K562 (cell line): ENCODE data around the gene FJX1. TPM values are rescaled to one million over a fixed set of nuclear protein-coding genes. Genes with fewer than 3 reads are reported as not detected.

Experiments used
- C11orf30 ChIP-seq: fragments of 450-650 bp; IDR thresholded peaks from 2 replicates; pipeline ENCODE4 v1.6.1; 2016; ENCODE audit warnings: low read depth, mild to moderate bottlenecking
- ETS2 ChIP-seq: IDR thresholded peaks from 2 replicates; pipeline ENCODE4 v1.6.1; 2016; ENCODE audit warnings: borderline replicate concordance, missing genetic modification characterization, mild to moderate bottlenecking, moderate library complexity, missing compliant biosample characterization; ENCODE audit not compliant: poor library complexity, severe bottlenecking
- IRF1 ChIP-seq: sonication (generic); formaldehyde crosslinking; IDR thresholded peaks from 2 replicates; pipeline ENCODE4 v1.8.0; 2022; ENCODE audit warnings: missing genetic modification reagents, mild to moderate bottlenecking, borderline replicate concordance
- KDM4B ChIP-seq, 2 experiments: fragments of 450-650 bp in 1 of 2; sonication (generic) in 1 of 2; IDR thresholded peaks; 2 replicates each; pipeline ENCODE4 v1.6.1; 2016 to 2017; ENCODE audit warnings: borderline replicate concordance in 2 of 2, antibody characterized with exemption in 1 of 2, low read depth in 1 of 2, mild to moderate bottlenecking in 1 of 2
- RHOXF2B ChIP-seq: fragments of 250-450 bp; sonication (Bioruptor Pico); conservative IDR thresholded peaks from 2 replicates; pipeline ENCODE4 v1.5.1; 2021
- SMARCB1 ChIP-seq: IDR thresholded peaks from 2 replicates; pipeline ENCODE4 v1.6.1; 2011; ENCODE audit warnings: improper control_type of control experiment, low read depth; ENCODE audit not compliant: insufficient read length
- SP2 ChIP-seq: IDR thresholded peaks from 2 replicates; pipeline ENCODE4 v1.6.1; 2011; ENCODE audit warnings: mild to moderate bottlenecking, low read depth, low read length, moderate library complexity; ENCODE audit not compliant: poor library complexity, severe bottlenecking; ENCODE audit errors: extremely low read depth
- ZNF212 ChIP-seq: fragments of 450-650 bp; formaldehyde crosslinking; IDR thresholded peaks from 2 replicates; pipeline ENCODE4 v1.4.0; 2020; ENCODE audit warnings: mild to moderate bottlenecking
- ZNF282 ChIP-seq: sonication (generic); formaldehyde crosslinking; IDR thresholded peaks from 2 replicates; pipeline ENCODE4 v1.8.1; 2023; ENCODE audit warnings: missing genetic modification reagents
- ZNF717 ChIP-seq: fragments of 250-450 bp; sonication (Bioruptor Pico); IDR thresholded peaks from 2 replicates; pipeline ENCODE4 v1.5.0; 2021
- polyA plus RNA-seq, 8 experiments: library from polyadenylated mRNA; depleted of rRNA in 4 of 8; stranded (reverse) in 5 of 8; unstranded in 3 of 8; fragments of >200 nt; fragmentation: Nextera tagmentation in 2 of 8; fragmentation: Illumina TruSeq in 1 of 8; extraction: Ambion mirVana in 2 of 8; extraction: Trizol in 1 of 8; gene quantifications; 2 replicates each; pipeline versions ENCODE4 v1.2.1 to v1.2.3, GENCODE V29; 2011 to 2014; ENCODE audit warnings: inconsistent platforms in 1 of 8, missing spikeins in 1 of 8
- total RNA-seq, 7 experiments: library from RNA; depleted of rRNA in 6 of 7; stranded (reverse); fragments of >200 nt in 6 of 7; fragmentation: Illumina TruSeq in 2 of 7; extraction: Trizol in 2 of 7; gene quantifications; 2 replicates each; pipeline versions ENCODE4 v1.2.1 to v1.2.3, GENCODE V29; 2011 to 2021; ENCODE audit warnings: low replicate concordance in 1 of 7
- TF ChIP-seq, protein P1 (sequence below): sonication (generic); formaldehyde crosslinking; IDR thresholded peaks from 2 replicates; pipeline ENCODE4 v1.8.0; 2022; ENCODE audit warnings: mild to moderate bottlenecking, missing genetic modification reagents
- TF ChIP-seq, protein P2 (sequence below): fragments of 250-450 bp; sonication (Bioruptor Pico); IDR thresholded peaks from 2 replicates; pipeline ENCODE4 v1.5.0; 2021
- TF ChIP-seq, protein P3 (sequence below): sonication (generic); formaldehyde crosslinking; IDR thresholded peaks from 2 replicates; pipeline ENCODE4 v1.8.0; 2023; ENCODE audit warnings: missing genetic modification reagents, mild to moderate bottlenecking, borderline replicate concordance

Gene FJX1
- total and polyA plus RNA-seq, 9 of the 15 experiments (the other 6 are each of a cell fraction or from before 2014, with no cell fraction given): 0.10 to 2.7 (median 0.72) TPM

- TF ChIP-seq, protein P1, sequence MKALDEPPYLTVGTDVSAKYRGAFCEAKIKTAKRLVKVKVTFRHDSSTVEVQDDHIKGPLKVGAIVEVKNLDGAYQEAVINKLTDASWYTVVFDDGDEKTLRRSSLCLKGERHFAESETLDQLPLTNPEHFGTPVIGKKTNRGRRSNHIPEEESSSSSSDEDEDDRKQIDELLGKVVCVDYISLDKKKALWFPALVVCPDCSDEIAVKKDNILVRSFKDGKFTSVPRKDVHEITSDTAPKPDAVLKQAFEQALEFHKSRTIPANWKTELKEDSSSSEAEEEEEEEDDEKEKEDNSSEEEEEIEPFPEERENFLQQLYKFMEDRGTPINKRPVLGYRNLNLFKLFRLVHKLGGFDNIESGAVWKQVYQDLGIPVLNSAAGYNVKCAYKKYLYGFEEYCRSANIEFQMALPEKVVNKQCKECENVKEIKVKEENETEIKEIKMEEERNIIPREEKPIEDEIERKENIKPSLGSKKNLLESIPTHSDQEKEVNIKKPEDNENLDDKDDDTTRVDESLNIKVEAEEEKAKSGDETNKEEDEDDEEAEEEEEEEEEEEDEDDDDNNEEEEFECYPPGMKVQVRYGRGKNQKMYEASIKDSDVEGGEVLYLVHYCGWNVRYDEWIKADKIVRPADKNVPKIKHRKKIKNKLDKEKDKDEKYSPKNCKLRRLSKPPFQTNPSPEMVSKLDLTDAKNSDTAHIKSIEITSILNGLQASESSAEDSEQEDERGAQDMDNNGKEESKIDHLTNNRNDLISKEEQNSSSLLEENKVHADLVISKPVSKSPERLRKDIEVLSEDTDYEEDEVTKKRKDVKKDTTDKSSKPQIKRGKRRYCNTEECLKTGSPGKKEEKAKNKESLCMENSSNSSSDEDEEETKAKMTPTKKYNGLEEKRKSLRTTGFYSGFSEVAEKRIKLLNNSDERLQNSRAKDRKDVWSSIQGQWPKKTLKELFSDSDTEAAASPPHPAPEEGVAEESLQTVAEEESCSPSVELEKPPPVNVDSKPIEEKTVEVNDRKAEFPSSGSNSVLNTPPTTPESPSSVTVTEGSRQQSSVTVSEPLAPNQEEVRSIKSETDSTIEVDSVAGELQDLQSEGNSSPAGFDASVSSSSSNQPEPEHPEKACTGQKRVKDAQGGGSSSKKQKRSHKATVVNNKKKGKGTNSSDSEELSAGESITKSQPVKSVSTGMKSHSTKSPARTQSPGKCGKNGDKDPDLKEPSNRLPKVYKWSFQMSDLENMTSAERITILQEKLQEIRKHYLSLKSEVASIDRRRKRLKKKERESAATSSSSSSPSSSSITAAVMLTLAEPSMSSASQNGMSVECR: peak; percentile 97
- peak; percentile 26; the same call in 1 of the 2 replicates for TF ChIP-seq C11orf30
- no peak for TF ChIP-seq SP2
- TF ChIP-seq, protein P2, sequence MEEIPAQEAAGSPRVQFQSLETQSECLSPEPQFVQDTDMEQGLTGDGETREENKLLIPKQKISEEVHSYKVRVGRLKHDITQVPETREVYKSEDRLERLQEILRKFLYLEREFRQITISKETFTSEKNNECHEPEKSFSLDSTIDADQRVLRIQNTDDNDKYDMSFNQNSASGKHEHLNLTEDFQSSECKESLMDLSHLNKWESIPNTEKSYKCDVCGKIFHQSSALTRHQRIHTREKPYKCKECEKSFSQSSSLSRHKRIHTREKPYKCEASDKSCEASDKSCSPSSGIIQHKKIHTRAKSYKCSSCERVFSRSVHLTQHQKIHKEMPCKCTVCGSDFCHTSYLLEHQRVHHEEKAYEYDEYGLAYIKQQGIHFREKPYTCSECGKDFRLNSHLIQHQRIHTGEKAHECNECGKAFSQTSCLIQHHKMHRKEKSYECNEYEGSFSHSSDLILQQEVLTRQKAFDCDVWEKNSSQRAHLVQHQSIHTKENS (CRISPR knock-in tag): no peak
- TF ChIP-seq IRF1 (CRISPR knock-in tag): peak; percentile 65; the same call in 1 of the 2 replicates
- TF ChIP-seq, protein P3, sequence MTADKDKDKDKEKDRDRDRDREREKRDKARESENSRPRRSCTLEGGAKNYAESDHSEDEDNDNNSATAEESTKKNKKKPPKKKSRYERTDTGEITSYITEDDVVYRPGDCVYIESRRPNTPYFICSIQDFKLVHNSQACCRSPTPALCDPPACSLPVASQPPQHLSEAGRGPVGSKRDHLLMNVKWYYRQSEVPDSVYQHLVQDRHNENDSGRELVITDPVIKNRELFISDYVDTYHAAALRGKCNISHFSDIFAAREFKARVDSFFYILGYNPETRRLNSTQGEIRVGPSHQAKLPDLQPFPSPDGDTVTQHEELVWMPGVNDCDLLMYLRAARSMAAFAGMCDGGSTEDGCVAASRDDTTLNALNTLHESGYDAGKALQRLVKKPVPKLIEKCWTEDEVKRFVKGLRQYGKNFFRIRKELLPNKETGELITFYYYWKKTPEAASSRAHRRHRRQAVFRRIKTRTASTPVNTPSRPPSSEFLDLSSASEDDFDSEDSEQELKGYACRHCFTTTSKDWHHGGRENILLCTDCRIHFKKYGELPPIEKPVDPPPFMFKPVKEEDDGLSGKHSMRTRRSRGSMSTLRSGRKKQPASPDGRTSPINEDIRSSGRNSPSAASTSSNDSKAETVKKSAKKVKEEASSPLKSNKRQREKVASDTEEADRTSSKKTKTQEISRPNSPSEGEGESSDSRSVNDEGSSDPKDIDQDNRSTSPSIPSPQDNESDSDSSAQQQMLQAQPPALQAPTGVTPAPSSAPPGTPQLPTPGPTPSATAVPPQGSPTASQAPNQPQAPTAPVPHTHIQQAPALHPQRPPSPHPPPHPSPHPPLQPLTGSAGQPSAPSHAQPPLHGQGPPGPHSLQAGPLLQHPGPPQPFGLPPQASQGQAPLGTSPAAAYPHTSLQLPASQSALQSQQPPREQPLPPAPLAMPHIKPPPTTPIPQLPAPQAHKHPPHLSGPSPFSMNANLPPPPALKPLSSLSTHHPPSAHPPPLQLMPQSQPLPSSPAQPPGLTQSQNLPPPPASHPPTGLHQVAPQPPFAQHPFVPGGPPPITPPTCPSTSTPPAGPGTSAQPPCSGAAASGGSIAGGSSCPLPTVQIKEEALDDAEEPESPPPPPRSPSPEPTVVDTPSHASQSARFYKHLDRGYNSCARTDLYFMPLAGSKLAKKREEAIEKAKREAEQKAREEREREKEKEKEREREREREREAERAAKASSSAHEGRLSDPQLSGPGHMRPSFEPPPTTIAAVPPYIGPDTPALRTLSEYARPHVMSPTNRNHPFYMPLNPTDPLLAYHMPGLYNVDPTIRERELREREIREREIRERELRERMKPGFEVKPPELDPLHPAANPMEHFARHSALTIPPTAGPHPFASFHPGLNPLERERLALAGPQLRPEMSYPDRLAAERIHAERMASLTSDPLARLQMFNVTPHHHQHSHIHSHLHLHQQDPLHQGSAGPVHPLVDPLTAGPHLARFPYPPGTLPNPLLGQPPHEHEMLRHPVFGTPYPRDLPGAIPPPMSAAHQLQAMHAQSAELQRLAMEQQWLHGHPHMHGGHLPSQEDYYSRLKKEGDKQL (CRISPR knock-in tag): peak; percentile 77; the same call in 1 of the 2 replicates
- peak; percentile 99 for TF ChIP-seq ZNF282 (CRISPR knock-in tag)
- peak; percentile 41 for TF ChIP-seq ETS2
- TF ChIP-seq RHOXF2B (CRISPR knock-in tag): 0 out of 2 replicates have a peak, but pooled peaks have one; percentile 53
- TF ChIP-seq ZNF717 (CRISPR knock-in tag): no peak
- TF ChIP-seq SMARCB1: no peak
- TF ChIP-seq ZNF212 (CRISPR knock-in tag): no peak
- no peak for TF ChIP-seq KDM4B (IDR thresholded peaks at IDR 0.05; ENCODE audit: borderline replicate concordance in 2 of 2, low read depth in 1 of 2)
Observed at GRCh38 chr11:35662649-35663407, 44.6 kb downstream of the FJX1 start, which contains the start of gene TRIM44 (continued).
